ENCODE data around the gene ANKRD44. TPM values are rescaled to one million over a fixed set of nuclear protein-coding genes. Genes with fewer than 3 reads are reported as not detected.

The ANKRD44 gene
- total RNA-seq, 1 donor from 2014 or later, result 3.4 TPM

GRCh38 chr2:197274349-197274748, 36.2 kb downstream of the ANKRD44 start:
- H3K9ac ChIP-seq, result no peak overlapping the region
- H3K9me3 Mint-ChIP-seq, result no peaks in the 10 kb centered on the region
- H3K36me3 Mint-ChIP-seq, result no peaks in the 10 kb centered on the region
- H3K4me1 ChIP-seq, result no peaks in the 10 kb centered on the region
- H2AFZ ChIP-seq (replicated peaks), result no peak overlapping the region
- H4K20me1 ChIP-seq (ENCODE audit: low read depth), result no peaks in the 10 kb centered on the region
- no peaks in the 10 kb centered on the region for H3K27me3 ChIP-seq
- H3K4me3 ChIP-seq, result no peak overlapping the region
- no peak overlapping the region for H3K4me2 ChIP-seq
- no peak for TF ChIP-seq EZH2 (IDR thresholded peaks at IDR 0.05)
- no peak overlapping the region for H3K4me3 Mint-ChIP-seq
- no peaks in the 10 kb centered on the region for H3K36me3 ChIP-seq
- H3K79me2 ChIP-seq (ENCODE audit: low read depth), result no peaks in the 10 kb centered on the region
- peaks cover 4% of the 10 kb centered on the region for H3K4me1 Mint-ChIP-seq
- no peak overlapping the region for H3K27ac Mint-ChIP-seq
- H3F3A ChIP-seq (ENCODE audit: low read depth), result no peaks in the 10 kb centered on the region
- no peaks in the 10 kb centered on the region for H3K9me3 ChIP-seq (ENCODE audit: low read depth)
- DNase-seq (ENCODE audit: low spot score), result no peak
- peaks cover 3% of the 10 kb centered on the region for H3K27me3 Mint-ChIP-seq (ENCODE audit: insufficient read depth, low read depth)
- H3K27ac ChIP-seq, result no peak overlapping the region

DNA sequence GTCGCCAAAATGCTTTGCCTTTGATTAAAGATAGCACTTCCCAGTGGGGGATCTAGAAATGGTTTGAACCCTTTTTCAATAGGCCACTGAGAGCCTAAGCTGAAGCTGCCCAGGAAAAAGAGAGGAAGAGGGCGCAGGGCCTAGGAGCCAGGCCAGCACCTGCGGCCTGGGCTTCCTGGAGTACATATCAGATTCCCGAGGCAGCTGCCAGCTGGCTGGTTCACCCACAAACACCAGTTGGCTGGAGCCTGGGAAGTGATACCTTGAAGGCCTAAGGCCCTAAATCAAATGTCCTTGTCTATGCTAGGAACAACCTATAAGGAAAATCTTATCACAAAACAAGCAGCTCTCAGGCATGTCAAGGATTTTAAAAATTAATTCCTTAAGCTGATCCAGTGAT, 37.1 kb downstream of the ANKRD44 start:
- Histone ChIP-seq H3K27ac (no peak overlapping the region), H3K9me3 (ENCODE audit: low read depth) (no peaks in the 10 kb centered on the region), H4K20me1 (ENCODE audit: low read depth) (no peaks in the 10 kb centered on the region), H3K4me1 (no peaks in the 10 kb centered on the region), H3K36me3 (no peaks in the 10 kb centered on the region), H3K27me3 (no peaks in the 10 kb centered on the region), H3F3A (ENCODE audit: low read depth) (no peaks in the 10 kb centered on the region), H3K4me3 (no peak overlapping the region), H3K4me2 (no peak overlapping the region), H2AFZ (replicated peaks) (no peak overlapping the region), H3K9ac (no peak overlapping the region), H3K79me2 (ENCODE audit: low read depth) (no peaks in the 10 kb centered on the region)
- TF ChIP-seq EZH2phosphoT487 (IDR thresholded peaks at IDR 0.05), result no peak
- no peak for TF ChIP-seq EZH2 (IDR thresholded peaks at IDR 0.05)
- TF ChIP-seq, protein P1, sequence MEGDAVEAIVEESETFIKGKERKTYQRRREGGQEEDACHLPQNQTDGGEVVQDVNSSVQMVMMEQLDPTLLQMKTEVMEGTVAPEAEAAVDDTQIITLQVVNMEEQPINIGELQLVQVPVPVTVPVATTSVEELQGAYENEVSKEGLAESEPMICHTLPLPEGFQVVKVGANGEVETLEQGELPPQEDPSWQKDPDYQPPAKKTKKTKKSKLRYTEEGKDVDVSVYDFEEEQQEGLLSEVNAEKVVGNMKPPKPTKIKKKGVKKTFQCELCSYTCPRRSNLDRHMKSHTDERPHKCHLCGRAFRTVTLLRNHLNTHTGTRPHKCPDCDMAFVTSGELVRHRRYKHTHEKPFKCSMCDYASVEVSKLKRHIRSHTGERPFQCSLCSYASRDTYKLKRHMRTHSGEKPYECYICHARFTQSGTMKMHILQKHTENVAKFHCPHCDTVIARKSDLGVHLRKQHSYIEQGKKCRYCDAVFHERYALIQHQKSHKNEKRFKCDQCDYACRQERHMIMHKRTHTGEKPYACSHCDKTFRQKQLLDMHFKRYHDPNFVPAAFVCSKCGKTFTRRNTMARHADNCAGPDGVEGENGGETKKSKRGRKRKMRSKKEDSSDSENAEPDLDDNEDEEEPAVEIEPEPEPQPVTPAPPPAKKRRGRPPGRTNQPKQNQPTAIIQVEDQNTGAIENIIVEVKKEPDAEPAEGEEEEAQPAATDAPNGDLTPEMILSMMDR (IDR thresholded peaks at IDR 0.05), result no peak
- Mint-ChIP-seq H3K9me3 (no peaks in the 10 kb centered on the region), H3K36me3 (no peaks in the 10 kb centered on the region), H3K27ac (no peak overlapping the region), H3K27me3 (ENCODE audit: insufficient read depth, low read depth) (peaks cover 3% of the 10 kb centered on the region), H3K4me3 (no peak overlapping the region), H3K4me1 (peaks cover 7% of the 10 kb centered on the region)
- DNase-seq (ENCODE audit: low spot score), result no peak

DNA sequence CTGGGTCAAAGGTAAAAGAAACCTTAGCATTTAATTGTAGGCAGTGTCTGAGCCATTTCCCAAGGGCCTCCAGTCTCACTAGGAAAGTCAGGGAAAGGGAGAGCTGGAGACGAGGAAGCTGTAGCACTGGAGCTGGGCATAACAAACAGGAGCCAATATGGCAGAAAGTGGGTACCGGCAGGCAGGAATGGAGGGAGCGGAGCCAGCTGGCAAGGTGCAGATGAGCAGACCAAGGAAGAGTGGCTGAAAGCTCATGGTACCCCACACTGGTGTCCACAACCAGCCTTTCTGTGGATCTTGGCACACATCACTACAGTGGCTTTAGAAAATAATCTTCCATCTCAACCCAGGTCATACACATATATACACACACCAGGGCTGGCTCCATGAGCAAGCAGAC, 40.0 kb downstream of the ANKRD44 start:
- H3K36me3 Mint-ChIP-seq, result no peaks in the 10 kb centered on the region

DNA sequence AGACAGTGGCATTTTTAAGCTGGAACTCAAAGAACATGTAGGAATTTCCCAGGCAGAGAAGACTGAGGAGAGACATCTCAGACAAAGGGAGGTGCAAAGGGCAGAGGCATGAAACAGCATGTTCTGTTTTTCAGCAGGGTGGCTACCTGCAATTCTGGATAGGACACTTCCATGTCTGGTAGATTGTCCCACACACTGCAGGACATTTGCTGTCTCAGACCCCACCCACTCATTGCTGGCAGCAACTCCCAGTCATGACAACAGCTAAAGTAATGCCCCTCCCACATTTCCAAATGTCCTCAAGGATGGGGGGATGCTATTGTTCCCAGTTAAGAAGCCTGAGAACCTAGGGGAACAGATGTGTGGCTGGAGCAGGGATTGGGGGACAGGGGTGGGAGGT, 40.8 kb downstream of the ANKRD44 start:
- H3K27ac Mint-ChIP-seq, result no peak overlapping the region
- TF ChIP-seq, protein P1 (IDR thresholded peaks at IDR 0.05), result no peak
- TF ChIP-seq EZH2 (IDR thresholded peaks at IDR 0.05), result no peak
- TF ChIP-seq EZH2phosphoT487 (IDR thresholded peaks at IDR 0.05), result no peak
- no peaks in the 10 kb centered on the region for H3K36me3 ChIP-seq
- no peaks in the 10 kb centered on the region for H3K79me2 ChIP-seq (ENCODE audit: low read depth)
- DNase-seq (ENCODE audit: low spot score), result no peak
- no peak overlapping the region for H2AFZ ChIP-seq (replicated peaks)
- no peaks in the 10 kb centered on the region for H4K20me1 ChIP-seq (ENCODE audit: low read depth)
- H3K4me1 ChIP-seq, result no peaks in the 10 kb centered on the region
- H3K36me3 Mint-ChIP-seq, result no peaks in the 10 kb centered on the region
- no peaks in the 10 kb centered on the region for H3F3A ChIP-seq (ENCODE audit: low read depth)
- H3K4me2 ChIP-seq, result no peak overlapping the region
- H3K4me3 Mint-ChIP-seq, result no peak overlapping the region
- no peaks in the 10 kb centered on the region for H3K27me3 ChIP-seq
- no peaks in the 10 kb centered on the region for H3K27me3 Mint-ChIP-seq (ENCODE audit: insufficient read depth, low read depth)
- H3K4me3 ChIP-seq, result no peak overlapping the region
- no peak overlapping the region for H3K27ac ChIP-seq
- no peaks in the 10 kb centered on the region for H3K9me3 Mint-ChIP-seq
- H3K9ac ChIP-seq, result no peak overlapping the region
- no peaks in the 10 kb centered on the region for H3K9me3 ChIP-seq (ENCODE audit: low read depth)
- peaks cover 7% of the 10 kb centered on the region for H3K4me1 Mint-ChIP-seq

More for the DNA sequence above, 40.0 kb downstream of the ANKRD44 start:
- no peak overlapping the region for H3K27ac Mint-ChIP-seq
- H3K27me3 Mint-ChIP-seq (ENCODE audit: insufficient read depth, low read depth), result peaks cover under 1% of the 10 kb centered on the region
- Histone ChIP-seq H3K4me1 (no peaks in the 10 kb centered on the region), H3K79me2 (ENCODE audit: low read depth) (no peaks in the 10 kb centered on the region), H3K36me3 (no peaks in the 10 kb centered on the region), H3K4me2 (no peak overlapping the region), H3K9ac (no peak overlapping the region), H3F3A (ENCODE audit: low read depth) (no peaks in the 10 kb centered on the region), H3K9me3 (ENCODE audit: low read depth) (no peaks in the 10 kb centered on the region), H3K27ac (no peak overlapping the region), H3K27me3 (no peaks in the 10 kb centered on the region), H3K4me3 (no peak overlapping the region), H2AFZ (replicated peaks) (no peak overlapping the region), H4K20me1 (ENCODE audit: low read depth) (no peaks in the 10 kb centered on the region)
- no peaks in the 10 kb centered on the region for H3K9me3 Mint-ChIP-seq
- TF ChIP-seq EZH2phosphoT487 (IDR thresholded peaks at IDR 0.05), result no peak
- no peak overlapping the region for H3K4me3 Mint-ChIP-seq
- no peak for DNase-seq (ENCODE audit: low spot score)
- H3K4me1 Mint-ChIP-seq, result peaks cover 7% of the 10 kb centered on the region
